ENCODE data around the gene PTPRF. TPM values are rescaled to one million over a fixed set of nuclear protein-coding genes. Genes with fewer than 3 reads are reported as not detected.

PTPRF gene
- total RNA-seq, 4 donors from 2014 or later, result 33.8 to 84.2 (median 53.7) TPM

GRCh38 chr1:43648876-43649477 is 118.3 kb downstream of the PTPRF start:
- peak overlapping the region; percentile 92 to 96 (median 94) for H3K27ac ChIP-seq (replicated peaks in 1 of 4)
- DNase-seq (ENCODE audit: extremely low spot score), result no peak
- H3K4me1 ChIP-seq, result peaks cover 19 to 36% (median 31%) of the 10 kb centered on the region in 4 donors
- peaks cover 0 to 14% (median 0%) of the 10 kb centered on the region in 4 donors for H3K27me3 ChIP-seq
- H3K36me3 ChIP-seq, result peaks cover 3 to 11% (median 9%) of the 10 kb centered on the region in 4 donors
- WGBS, result 39% methylated on average over 19 of the region's 19 CpGs
- intact Hi-C loops (cut with DNase I), result no loop called here
- TF ChIP-seq POLR2AphosphoS5 (IDR thresholded peaks at IDR 0.05) (no peak), EP300 (IDR thresholded peaks at IDR 0.05) (no peak), POLR2A (IDR thresholded peaks at IDR 0.05; ENCODE audit: low read depth) (no peak)
- TF ChIP-seq, protein P1, sequence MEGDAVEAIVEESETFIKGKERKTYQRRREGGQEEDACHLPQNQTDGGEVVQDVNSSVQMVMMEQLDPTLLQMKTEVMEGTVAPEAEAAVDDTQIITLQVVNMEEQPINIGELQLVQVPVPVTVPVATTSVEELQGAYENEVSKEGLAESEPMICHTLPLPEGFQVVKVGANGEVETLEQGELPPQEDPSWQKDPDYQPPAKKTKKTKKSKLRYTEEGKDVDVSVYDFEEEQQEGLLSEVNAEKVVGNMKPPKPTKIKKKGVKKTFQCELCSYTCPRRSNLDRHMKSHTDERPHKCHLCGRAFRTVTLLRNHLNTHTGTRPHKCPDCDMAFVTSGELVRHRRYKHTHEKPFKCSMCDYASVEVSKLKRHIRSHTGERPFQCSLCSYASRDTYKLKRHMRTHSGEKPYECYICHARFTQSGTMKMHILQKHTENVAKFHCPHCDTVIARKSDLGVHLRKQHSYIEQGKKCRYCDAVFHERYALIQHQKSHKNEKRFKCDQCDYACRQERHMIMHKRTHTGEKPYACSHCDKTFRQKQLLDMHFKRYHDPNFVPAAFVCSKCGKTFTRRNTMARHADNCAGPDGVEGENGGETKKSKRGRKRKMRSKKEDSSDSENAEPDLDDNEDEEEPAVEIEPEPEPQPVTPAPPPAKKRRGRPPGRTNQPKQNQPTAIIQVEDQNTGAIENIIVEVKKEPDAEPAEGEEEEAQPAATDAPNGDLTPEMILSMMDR (IDR thresholded peaks at IDR 0.05), result no peak
- H3K9me3 ChIP-seq, result no peaks in the 10 kb centered on the region
- H3K4me3 ChIP-seq, result peak overlapping the region; percentile 68 to 80 (median 78)

GRCh38 chr1:43650310-43651085 is 119.8 kb downstream of the PTPRF start:
- TF ChIP-seq POLR2A (IDR thresholded peaks at IDR 0.05; ENCODE audit: low read depth) (peak; percentile 94), POLR2AphosphoS5 (IDR thresholded peaks at IDR 0.05) (peak; percentile 93 to 99)
- TF ChIP-seq, protein P1 (IDR thresholded peaks at IDR 0.05), result no peak
- H3K27ac ChIP-seq (replicated peaks in 1 of 4), result peak overlapping the region; percentile 92 to 96 (median 94)
- H3K36me3 ChIP-seq, result peaks cover 13 to 27% (median 23%) of the 10 kb centered on the region in 4 donors
- peaks cover 19 to 36% (median 31%) of the 10 kb centered on the region in 4 donors for H3K4me1 ChIP-seq
- DNase-seq (ENCODE audit: extremely low spot score), result peak; percentile 99
- H3K27me3 ChIP-seq, result peaks cover 0 to under 1% (median 0%) of the 10 kb centered on the region in 4 donors
- H3K4me3 ChIP-seq, result peak overlapping the region; percentile 68 to 80 (median 78)
- no peaks in the 10 kb centered on the region for H3K9me3 ChIP-seq
- intact Hi-C loops (cut with DNase I), result loop anchor here (2.0 kb wide), 1 partner anchor 122 kb away; no protein-coding TSS in a partner anchor
- WGBS, result under 1% methylated on average over 32 of the region's 33 CpGs

GRCh38 chr1:43651188-43651587 is 120.5 kb downstream of the PTPRF start:
- Histone ChIP-seq H3K4me1 (peaks cover 19 to 36% (median 31%) of the 10 kb centered on the region in 4 donors), H3K36me3 (peaks cover 20 to 34% (median 30%) of the 10 kb centered on the region in 4 donors), H3K27me3 (no peaks in the 10 kb centered on the region), H3K9me3 (no peaks in the 10 kb centered on the region), H3K27ac (replicated peaks in 1 of 4) (peak overlapping the region; percentile 92 to 96 (median 94)), H3K4me3 (peak overlapping the region; percentile 68 to 80 (median 78))
- 47% methylated on average over 6 of the region's 6 CpGs for WGBS
- intact Hi-C loops (cut with DNase I), result loop anchor here (2.0 kb wide), 1 partner anchor 122 kb away; no protein-coding TSS in a partner anchor
- no peak for DNase-seq (ENCODE audit: extremely low spot score)
- TF ChIP-seq POLR2AphosphoS5 (IDR thresholded peaks at IDR 0.05), result no peak
- TF ChIP-seq, protein P1 (IDR thresholded peaks at IDR 0.05), result no peak
- no peak for TF ChIP-seq EP300 (IDR thresholded peaks at IDR 0.05)
- TF ChIP-seq POLR2A (IDR thresholded peaks at IDR 0.05; ENCODE audit: low read depth), result no peak

DNA sequence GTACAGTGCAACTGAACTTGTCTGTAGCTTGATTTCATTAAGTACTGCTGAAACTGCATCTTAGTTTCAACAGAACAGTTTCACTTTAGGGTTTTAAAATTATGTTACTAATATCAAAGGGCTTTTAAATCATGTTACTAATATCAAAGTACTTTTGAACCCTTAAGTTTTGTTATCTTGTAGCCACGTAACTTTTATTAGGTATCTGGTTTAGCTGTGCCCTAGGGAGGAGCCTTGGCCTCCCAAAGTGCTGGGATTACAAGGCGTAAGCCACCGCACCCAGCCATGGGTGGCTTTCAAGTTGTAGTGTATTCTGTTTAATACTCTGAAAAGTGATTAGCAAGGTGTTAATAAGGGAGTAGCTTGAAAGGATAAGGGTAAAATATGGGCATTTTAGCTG is 121.2 kb downstream of the PTPRF start:
- WGBS, result 76% methylated on average over 3 of the region's 3 CpGs
- Histone ChIP-seq H3K4me3 (peak overlapping the region; percentile 68 to 80 (median 78)), H3K27ac (replicated peaks in 1 of 4) (peak overlapping the region in 2 of 4 donors; percentile 95 to 96), H3K36me3 (peaks cover 27 to 41% (median 37%) of the 10 kb centered on the region in 4 donors), H3K27me3 (no peaks in the 10 kb centered on the region), H3K4me1 (peaks cover 19 to 36% (median 31%) of the 10 kb centered on the region in 4 donors), H3K9me3 (no peaks in the 10 kb centered on the region)
- TF ChIP-seq POLR2A (IDR thresholded peaks at IDR 0.05; ENCODE audit: low read depth), result no peak
- TF ChIP-seq EP300 (IDR thresholded peaks at IDR 0.05), result no peak
- TF ChIP-seq, protein P1 (IDR thresholded peaks at IDR 0.05), result no peak
- TF ChIP-seq POLR2AphosphoS5 (IDR thresholded peaks at IDR 0.05), result no peak
- no peak for DNase-seq (ENCODE audit: extremely low spot score)
- intact Hi-C loops (cut with DNase I), result loop anchor here (2.0 kb wide), 1 partner anchor 123 kb away; no protein-coding TSS in a partner anchor
